ENCODE data around the gene KPNA1.
"Not testable (repeated sequence)": the region's sequence is repeated elsewhere in the genome, so short reads cannot be mapped to it uniquely, and the experiment has no call there.

KPNA1 gene

DNA sequence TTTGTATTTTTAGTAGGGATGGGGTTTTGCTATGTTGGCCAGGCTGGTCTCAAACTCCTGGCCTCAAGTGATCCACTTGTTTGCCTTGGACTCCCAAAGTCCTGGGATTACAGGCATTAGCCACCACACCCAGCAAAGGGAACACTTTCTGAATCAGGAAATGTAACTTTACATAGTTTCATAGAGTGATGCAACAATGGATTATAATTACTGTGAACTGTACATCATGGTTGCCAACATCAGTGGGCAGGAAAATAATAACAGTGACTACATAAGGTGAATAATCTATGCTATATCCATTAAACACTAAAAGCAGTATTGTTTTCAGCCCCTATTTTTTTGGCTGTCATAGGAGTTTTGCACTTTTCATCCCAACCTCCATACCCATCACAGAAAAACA, 5.0 kb upstream of the KPNA1 start:
- no peak for DNase-seq (ENCODE audit: low read depth)

DNA sequence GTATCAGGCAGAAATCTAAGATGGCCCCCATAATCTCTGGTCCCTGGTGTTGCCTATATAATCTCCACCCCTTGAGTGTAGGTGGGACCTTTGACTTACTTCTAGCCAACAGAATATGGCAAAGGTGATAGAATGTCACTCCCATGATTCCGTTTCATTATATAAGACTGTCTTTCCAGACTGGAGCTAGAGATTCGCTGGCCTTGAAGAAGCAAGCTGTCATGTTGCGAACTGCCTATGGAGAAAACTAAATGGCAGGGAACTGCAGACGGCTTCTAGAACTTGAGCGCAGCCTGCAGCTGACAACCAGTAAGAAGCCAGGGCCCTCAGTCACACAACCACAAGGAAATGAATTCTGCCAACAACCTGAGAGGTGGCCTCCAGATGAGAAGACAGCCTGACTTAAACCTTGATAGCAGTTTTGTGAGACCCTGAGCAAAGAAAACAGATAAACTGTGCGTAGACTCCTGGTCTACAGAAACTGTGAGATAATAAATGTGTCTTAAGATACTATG, 2.2 kb upstream of the KPNA1 start:
- no peak for DNase-seq (ENCODE audit: low read depth)

GRCh38 chr3:122515870-122516269, 1.1 kb upstream of the KPNA1 start:
- DNase-seq (ENCODE audit: low read depth), result no peak

GRCh38 chr3:122515020-122515468, 305 bp upstream of the KPNA1 start:
- DNase-seq (ENCODE audit: low read depth), result no peak

DNA sequence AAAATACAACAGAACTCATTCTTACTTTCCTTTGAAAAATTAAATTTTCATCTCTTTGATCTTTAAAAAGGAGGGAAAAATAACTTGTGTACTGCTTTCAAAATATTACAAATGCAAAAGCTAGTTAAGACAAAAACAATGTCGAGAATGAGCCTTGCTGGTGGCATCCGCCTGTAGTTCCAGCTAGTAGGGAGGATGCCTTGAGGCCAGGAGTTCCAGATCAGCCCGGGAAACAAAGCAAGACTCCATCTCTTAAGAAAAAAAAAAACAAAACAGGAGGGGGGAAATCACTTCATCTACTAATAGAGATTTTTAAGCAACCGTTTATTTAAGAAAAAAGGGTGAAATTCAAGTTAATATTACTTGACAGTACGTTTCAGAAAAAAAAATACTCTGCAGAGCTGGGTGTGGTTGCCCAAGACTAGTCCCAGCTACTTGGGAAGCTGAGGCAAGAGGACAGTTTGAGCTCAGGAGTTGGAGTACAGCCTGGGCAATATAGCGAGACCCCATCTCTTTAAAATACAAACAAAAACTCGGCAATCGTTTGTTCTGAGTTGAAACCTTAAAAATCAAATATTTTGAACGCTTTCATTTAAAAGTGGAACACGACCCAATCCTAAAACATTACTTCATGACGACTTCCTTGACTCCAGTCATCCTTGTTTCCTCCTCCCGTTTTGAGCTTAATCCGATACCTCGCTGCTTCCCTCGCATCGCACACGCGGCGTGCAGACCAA, 1.2 kb downstream of the KPNA1 start:
- no peak for DNase-seq (ENCODE audit: low read depth)

GRCh38 chr3:122512284-122512683, 2.5 kb downstream of the KPNA1 start:
- DNase-seq (ENCODE audit: low read depth), result no peak

DNA sequence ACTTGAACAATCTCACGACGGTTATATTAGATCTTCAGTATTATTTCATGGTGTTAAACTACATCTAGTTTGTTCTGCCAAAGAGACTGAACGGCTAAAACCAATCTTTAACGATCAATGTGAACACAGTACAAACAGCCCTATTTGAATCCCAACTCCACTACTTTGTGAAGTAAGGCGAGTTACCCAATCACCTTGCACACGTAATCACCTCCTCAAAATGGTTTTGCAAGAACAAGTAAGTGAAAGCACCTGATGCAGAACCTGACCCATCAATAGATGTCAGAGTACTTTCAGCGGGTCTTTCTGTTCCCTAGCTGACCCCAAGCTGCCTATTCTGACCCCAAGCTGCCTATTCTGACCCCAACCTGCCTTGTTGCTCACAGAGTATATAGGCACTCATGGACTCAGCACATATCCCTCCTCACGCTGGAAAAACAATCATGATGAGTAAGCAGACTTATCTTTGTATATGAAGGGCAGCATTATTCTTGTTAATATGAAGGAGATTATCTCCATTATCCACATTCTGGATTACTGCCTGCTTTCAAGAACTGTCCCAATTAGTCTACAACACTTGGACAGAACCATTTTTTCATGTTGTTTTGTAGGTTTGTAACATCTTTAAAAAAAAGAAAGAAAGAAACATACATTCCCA, 3.7 kb downstream of the KPNA1 start:
- DNase-seq (ENCODE audit: low read depth), result no peak

DNA sequence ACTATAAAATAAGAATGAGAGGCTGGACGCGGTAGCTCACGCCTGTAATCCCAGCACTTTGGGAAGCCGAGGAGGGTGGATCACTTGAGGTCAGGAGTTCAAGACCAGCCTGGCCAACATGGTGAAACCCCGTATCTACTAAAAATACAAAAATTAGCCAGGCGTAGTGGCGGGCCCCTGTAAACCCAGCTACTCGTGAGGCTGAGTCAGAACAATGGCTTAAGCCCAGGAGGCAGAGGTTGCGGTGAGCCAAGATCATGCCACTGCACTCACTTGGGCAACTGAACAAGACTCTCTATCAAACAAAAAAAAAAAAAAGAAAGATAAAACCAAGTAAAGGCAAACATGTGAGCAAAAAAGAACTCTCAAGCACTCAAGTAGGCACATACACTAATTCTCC, 5.8 kb downstream of the KPNA1 start:
- DNase-seq (ENCODE audit: low read depth), result not testable (repeated sequence)

- no peak for DNase-seq (ENCODE audit: low read depth)
Measured at GRCh38 chr3:122508135-122508914, 6.4 kb downstream of the KPNA1 start.

GRCh38 chr3:122506450-122506849, 8.3 kb downstream of the KPNA1 start:
- DNase-seq (ENCODE audit: low read depth), result no peak

GRCh38 chr3:122505676-122506075, 9.1 kb downstream of the KPNA1 start:
- DNase-seq (ENCODE audit: low read depth), result no peak

DNA sequence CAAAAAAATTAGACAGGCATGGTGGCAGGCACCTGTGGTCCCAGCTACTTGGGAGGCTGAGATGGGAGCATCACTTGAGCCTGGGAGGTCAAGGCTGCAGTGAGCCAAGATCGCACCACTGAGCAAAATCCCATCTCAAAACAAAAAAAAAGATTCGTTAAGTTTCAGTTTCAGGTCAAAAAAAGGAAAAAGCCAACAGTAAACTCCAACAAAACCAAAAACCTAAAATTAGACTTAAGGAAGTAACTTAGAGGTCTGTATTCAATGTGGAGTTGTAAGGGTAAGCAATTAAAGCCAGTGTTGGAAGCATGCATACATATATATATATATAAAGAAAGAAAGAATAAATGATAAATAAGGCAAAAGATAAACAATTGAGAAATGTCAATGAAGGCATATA, 11.8 kb downstream of the KPNA1 start:
- no peak for DNase-seq (ENCODE audit: low read depth)

DNA sequence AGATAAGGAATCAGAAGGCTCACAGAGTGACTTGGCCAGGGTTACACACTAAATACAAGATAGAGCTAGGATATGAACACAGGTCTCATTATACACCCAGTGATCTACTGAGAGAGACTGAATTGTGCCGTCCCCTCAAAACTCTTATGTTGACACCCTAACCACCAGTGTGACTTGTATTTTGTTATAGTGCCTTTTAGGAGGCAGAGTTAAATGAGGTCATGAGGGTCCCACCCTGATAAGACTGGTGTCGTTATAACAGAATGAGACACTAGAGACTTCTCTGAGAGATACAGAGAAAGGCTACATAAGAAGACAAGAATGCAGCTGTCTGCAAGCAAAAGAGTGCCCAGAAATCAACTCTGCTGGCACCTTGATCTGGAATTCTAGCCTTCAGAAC, 12.6 kb downstream of the KPNA1 start:
- DNase-seq (ENCODE audit: low read depth), result no peak

DNA sequence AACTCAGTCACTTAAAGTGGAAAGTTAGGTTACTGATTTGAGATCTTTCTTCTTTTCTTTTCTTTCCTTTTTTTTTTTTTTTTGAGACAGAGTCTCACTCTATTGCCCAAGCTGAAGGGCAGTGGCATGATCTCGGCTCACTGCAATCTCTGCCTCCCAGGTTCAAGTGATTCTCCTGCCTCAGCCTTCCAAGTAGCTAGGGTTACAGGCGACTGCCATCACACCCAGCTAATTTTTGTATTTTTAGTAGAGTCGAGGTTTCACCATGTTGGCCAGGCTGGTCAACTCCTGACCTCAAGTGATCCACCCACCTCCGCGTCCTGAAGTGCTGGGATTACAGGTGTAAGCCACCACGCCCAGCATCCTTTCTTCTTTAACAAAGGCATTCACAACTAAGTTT, 13.8 kb downstream of the KPNA1 start:
- DNase-seq (ENCODE audit: low read depth), result not testable (repeated sequence)

GRCh38 chr3:122498152-122498551, 16.6 kb downstream of the KPNA1 start:
- no peak for DNase-seq (ENCODE audit: low read depth)

GRCh38 chr3:122497425-122497824, 17.3 kb downstream of the KPNA1 start:
- no peak for DNase-seq (ENCODE audit: low read depth)

DNA sequence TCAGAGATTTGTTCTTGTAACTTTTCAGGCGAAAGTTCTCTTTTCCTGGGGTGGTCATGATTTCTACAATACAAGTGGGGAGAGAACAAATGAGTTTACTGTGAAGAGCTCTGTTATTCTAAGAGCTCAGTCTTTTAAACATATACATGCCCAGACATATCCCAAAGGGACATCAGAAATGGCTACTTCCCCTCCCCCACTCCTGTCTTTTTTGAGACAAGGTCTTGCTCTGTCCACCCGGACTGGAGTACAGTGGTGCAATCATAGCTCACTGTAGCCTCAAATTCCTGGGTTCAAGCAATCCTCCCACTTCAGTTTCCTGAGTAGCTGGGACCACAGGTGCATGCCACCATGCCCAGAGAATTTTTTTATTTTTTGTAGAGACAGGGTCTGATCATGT, 18.2 kb downstream of the KPNA1 start:
- DNase-seq (ENCODE audit: low read depth), result no peak

DNA sequence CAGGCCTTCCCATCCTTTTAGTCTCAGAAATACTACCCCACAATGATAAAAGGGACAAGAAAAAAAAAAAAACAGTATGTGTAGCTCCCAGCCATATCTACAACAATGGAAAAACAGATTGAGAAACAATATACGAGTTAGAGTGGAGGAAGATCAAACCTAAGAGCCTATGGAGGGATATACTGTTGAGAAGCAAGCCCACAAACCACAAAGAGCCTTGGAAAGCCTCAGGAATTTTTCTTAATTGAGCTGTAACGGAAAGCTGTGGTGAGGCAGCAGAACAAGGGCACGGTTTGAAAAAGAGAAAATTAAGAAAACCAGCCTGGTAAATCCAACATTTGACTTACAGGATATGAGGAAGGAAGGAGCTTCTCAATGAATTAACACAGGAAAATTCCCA, 21.4 kb downstream of the KPNA1 start:
- no peak for DNase-seq (ENCODE audit: low read depth)

GRCh38 chr3:122488262-122488973, 26.3 kb downstream of the KPNA1 start:
- DNase-seq (ENCODE audit: low read depth), result no peak

GRCh38 chr3:122484985-122485384, 29.8 kb downstream of the KPNA1 start:
- DNase-seq (ENCODE audit: low read depth), result no peak

DNA sequence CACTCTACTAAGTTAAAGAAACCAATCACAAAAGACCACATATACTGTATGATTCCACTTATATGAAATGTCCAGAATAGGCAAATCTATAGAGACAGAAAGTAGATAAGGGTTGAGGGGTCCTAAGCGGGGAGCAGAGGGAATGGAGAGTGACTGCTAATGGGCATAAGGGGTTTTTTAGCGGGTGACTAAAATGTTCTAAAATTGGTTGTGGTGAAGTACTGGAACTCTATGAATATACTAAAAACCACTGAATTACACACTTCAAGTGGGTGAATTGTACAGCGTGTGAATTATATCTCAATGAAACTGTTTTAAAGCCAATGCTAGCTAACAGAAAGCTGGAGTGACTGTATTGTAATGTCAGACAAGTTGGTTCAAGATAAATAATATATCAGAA, 33.3 kb downstream of the KPNA1 start:
- no peak for DNase-seq (ENCODE audit: low read depth)

GRCh38 chr3:122476532-122476931, 38.2 kb downstream of the KPNA1 start:
- DNase-seq (ENCODE audit: low read depth), result no peak

All from activated T-cell treated with anti-CD3 and anti-CD28 coated beads for 1 hour (primary cell).